Stimulated activated CD8-positive, alpha-beta memory T cell treated with anti-CD3 and anti-CD28 coated beads, Interleukin-15, amount 100 ng/mL, for 48 hours (primary cell): ENCODE measurements around the gene SECISBP2L.
"Not testable (repeated sequence)": the region's sequence is repeated elsewhere in the genome, so short reads cannot be mapped to it uniquely, and the experiment has no call there.

Experiments
- DNase-seq, 2 donors: peaks; one replicate each; pipeline ENCODE4 v3.0.0-alpha.2; 2020; ENCODE audit warnings: low read depth in 2 of 2

The SECISBP2L gene

DNA sequence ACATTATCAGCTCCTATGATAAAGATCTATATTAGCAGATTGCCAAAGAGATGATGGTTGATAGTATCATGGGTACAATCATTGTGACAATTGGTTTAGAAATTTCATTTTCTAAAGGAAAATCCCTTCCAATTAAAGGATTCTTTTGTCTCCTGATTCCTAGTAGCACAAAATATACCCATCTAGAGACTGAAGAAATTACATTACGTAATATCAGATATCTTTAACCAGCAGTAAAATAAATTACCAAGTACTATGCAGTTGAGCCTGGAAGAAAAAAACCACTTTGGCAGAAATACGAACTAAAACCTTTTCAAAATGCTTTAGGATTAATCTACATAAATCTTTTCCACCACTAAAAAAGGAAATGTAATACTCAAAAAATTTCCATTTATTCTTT is 46.9 kb downstream of the SECISBP2L start:
- no peak for DNase-seq

DNA sequence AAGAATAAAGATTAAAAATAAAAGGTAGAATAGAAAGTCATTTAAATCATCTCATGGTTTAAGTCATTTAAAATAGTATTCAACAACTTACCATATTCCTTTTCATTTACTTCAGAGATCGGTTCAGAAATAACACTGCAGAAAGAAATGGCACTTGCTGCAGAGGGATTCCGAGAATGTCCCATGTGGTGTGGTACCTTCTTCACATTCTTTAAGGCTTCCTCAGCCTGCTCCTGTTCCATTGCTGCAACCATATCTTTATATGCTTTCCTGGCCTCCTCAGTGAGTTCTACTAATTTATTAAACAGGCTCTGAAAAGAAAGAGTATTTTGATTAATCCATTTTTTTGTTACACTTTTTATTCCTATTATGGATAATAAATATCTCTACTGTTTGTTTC is 50.0 kb downstream of the SECISBP2L start:
- no peak for DNase-seq

DNA sequence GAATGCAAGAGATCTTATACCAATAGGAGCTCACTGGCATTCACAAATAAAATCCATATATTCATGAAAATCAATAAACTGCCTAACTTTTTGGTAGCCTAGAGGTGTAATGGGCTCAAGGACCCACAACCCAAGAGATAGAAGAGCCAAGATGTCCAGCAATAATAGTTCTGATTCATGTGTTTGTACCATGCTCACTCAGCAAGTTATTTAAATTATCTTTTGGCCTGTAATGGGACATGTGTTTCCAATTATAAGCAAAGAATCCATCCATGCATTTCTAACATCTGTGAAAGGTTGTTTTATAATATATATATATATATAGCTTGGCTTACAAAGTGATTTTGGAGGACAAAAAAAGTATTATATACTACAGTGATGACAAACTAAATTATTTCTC is 52.9 kb downstream of the SECISBP2L start:
- DNase-seq = no peak

DNA sequence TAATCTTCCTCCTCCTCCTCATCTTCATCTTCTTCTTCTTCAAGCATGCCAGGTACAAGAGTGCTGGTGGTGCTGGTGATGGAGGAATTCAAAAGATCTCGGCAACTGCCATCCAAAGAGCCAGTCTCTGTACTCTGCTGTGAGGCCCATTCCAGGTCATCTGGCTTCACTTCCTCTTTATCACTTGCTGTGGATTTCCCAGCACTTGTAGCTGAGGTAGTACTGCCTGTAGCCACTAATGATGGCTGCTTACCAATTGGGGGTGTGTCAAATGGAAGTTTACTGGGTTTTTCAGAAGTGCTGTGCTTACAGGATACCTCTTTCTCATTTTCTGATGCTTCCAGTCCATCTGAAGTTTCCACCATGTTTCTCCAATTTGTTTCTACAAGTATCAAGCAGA is 53.7 kb downstream of the SECISBP2L start:
- no peak for DNase-seq

DNA sequence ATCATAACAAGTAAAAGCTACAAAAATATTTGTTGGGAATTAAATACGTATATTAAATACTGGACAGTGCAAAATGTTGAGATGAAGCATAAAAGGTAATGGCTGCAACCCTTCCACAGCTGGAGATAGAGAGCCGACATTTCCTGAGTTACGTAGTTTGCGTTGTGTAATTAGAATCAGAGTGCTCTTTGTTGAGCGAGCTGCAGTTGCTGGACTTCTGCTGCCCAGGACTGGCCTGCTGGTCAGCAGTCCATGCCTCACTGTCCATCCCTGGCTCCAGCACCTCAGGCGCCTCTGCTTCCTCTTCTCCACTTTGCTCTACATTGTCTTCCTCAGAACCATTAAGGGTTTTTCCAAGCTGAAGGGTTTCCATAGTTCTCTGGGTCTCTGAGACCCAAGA is 54.1 kb downstream of the SECISBP2L start:
- DNase-seq = no peak

DNA sequence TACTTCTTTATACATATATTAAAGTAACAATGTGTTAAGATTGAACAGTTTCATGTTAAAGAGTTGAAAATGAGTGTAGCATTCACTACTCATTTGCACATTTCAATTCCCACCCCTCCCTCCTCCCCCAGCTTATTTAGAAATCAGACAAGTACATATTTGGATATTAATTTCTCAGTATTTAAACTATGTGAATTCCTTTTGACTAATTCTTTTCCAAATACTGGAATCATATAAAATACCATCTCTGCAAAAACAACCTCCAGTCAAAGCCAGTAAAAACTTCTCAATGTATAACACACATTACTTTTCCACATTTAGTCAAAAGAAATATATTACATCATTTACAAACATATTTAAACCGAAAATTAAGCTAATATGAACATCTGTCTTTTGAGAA is 57.1 kb downstream of the SECISBP2L start:
- no peak for DNase-seq

DNA sequence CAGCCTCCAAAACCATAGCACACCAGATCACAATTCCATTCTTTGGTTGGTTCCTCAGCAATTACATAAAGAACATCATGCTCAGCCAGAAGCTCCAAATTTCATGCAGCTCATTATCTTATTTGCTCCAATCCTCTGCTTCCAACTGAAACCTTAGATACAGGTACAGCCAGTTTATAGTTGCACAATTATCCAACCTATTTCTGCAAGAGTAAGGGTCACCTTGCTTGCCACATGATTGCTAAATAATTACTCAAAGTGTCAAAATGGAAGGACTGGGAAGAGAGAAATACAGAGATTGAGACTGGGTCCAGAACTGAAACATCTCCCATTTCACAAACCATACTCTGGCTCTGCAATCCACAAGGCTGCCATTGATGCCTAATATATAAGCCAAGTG is 59.1 kb downstream of the SECISBP2L start:
- DNase-seq = no peak

DNA sequence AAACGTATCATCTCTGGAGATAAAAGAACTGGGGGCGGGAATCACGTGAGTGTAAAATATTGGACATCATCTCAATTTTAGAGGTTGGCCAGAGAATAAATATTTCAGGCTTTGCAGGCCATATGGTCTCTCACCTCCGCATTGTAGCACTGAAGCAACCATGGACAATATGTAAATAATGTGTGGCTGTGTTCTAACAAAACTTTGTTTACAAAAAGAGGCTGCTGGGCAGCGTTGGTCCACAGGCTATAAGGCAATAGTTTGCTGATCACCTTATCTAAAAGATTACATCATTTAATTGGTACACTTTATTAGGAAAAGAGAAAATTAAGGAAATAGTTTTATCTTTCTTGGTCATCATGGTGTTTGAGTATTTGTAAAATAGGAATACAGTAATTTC is 60.0 kb downstream of the SECISBP2L start:
- DNase-seq = no peak

DNA sequence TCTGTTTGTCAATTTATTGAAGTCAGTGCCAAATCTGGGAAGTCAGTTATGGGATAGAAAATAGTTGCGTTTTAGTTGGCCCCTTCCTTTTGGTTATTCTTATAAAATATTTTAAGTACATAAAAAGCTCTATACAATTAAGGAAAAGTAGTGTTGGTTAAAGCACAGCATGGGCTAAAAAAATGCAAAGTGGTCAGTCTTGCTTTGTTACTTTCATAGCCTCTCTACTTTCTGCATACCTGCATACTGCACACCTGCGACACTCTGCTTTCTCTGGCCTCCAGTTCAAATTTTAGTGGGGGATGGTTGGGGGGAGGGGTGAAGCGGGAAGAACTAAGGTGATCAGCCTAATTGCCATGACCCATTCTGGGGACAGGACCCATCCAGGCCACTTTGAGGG is 60.7 kb downstream of the SECISBP2L start:
- no peak for DNase-seq

DNA sequence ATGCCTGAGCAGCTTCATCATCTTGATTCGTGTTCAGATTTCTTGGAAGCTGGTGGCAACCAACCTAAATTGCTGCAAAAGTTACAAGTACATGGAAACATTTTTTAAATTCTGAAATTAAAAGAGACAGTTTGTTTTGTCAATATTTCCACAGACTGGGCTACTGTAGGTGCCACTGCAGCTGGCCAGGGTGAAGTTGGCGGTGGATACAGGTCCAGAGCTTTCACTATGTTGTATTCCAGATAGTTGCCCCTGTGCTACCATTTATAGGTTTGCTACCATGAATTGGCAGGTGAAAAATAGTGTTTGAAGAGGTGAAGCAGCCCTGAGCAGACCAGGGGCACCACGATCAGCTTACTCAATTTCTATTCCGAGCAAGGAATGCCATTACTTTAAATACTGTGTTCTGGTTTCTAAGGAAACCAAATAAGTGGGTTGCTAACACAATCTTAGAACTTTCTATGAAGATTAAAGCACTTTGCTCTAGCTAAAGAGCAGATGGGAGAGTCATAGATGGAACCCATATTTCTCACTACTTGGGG is 61.4 kb downstream of the SECISBP2L start:
- no peak for DNase-seq

DNA sequence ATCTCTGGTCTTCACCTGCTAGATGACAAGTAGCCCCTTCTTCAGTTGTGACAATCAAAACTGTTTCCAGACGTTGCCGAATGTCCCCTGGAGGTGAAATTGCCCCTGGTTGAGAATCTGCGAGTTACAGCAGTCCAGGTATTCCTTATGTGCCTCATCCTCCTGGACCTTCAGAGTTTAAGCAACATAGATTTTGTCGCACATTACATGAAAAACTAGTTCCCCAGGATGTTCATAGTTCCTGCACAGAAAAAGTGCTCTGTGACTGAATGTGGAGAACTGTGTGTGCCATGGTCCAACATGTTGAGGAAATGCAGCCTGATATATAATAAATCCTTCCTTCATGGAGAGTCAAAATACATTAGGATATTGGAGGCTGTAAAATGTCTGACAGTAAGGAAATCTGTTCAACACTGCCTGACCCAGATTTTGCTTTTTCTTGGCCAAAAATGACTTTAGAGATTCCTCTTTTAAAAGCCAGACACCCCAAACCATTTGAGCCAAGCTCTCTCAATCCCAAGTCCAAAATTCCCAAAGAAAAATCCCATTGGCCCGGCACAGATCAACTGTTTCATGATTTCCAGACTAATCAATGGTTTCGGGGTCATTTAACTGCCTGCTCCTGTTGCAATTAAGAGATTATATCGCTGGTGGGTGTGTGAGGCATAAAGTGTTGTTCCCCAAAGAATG is 62.1 kb downstream of the SECISBP2L start:
- DNase-seq = no peak

DNA sequence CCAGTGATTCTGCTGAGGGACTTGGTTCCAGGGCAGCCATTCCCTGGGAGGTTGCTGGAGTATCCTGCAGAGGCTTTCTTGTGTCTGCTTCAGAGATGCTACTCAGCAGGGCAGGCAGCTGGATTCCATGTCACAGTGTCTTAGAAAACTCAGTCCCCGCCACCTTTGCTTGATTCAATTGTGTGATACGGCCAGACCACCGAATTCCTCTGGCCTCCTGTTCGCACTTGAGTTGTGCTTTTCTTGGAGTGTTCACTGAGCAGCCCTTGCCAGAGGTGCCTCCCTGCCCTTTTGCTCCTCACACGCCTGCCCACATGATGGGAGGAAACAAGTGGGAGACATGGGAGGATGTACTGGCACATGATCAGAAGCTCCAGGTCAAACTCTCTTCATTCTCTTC is 62.9 kb downstream of the SECISBP2L start:
- DNase-seq = no peak

DNA sequence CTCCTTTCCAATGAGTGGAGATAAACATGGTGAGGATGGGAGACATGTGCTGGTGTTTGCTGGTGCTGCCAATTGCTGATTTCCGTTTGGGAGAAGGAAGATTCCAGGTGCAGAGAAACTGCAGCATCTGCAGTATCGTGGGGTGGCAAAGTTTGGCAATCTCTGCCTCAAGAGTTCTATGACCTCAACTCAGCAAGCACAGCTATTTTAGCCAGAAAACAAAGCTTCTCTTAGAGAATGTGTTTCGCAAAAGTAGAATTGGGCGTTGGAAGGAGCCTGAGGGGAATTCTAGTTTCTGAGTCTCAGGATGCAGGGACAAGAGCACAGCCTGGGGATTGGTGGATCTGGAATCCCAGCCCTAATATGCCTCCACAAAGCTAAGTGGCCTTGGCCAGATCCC is 64.3 kb downstream of the SECISBP2L start:
- no peak for DNase-seq

DNA sequence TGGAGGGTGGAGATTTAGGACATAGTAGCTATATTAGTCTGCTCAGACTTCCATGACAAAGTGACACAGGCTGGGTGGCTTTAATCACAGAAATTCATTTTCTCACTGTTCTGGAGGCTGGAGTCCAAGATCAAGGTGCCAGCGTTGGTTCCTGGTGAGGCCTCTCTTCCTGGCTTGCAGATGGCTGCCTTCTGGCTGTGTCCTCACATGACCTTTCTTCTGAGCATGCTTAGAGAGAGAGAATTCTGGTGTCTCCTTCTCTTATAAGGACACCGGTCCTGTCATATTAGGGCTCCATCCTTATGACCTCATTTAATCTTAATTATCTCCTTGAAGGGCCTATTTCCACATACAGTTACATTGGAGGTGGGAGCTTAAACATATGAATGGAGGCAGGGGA is 67.6 kb downstream of the SECISBP2L start:
- no peak for DNase-seq

DNA sequence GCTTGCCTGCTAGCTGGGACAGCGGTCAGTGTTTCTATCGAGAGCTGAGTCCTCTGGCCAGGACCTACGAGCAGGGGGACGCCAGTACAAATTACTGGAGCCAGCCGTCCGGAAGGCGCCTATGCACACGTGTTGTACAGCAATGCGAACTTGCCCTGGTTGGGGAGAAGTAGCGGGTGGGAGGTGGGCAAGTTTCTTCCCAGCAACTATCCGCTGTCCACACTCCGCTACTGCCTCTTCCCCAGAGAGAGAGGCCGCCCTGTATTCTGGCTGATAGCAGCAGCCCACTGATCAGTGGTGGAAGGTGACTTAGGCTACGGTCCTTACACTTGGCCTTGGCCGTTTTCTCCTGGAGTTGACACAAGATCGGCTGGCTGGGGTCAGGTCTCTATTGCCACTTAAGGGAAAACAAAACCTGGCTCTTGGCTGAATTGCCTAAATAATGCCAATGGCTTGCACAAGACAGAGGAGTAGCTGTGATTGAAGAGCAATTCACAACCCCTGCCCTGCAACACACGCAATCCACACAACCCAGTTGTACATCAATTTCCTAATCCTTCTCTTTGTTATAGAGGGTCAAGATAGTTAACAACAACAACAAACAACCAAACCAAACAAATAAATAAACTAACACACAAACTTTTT is 69.7 kb downstream of the SECISBP2L start:
- DNase-seq = no peak

DNA sequence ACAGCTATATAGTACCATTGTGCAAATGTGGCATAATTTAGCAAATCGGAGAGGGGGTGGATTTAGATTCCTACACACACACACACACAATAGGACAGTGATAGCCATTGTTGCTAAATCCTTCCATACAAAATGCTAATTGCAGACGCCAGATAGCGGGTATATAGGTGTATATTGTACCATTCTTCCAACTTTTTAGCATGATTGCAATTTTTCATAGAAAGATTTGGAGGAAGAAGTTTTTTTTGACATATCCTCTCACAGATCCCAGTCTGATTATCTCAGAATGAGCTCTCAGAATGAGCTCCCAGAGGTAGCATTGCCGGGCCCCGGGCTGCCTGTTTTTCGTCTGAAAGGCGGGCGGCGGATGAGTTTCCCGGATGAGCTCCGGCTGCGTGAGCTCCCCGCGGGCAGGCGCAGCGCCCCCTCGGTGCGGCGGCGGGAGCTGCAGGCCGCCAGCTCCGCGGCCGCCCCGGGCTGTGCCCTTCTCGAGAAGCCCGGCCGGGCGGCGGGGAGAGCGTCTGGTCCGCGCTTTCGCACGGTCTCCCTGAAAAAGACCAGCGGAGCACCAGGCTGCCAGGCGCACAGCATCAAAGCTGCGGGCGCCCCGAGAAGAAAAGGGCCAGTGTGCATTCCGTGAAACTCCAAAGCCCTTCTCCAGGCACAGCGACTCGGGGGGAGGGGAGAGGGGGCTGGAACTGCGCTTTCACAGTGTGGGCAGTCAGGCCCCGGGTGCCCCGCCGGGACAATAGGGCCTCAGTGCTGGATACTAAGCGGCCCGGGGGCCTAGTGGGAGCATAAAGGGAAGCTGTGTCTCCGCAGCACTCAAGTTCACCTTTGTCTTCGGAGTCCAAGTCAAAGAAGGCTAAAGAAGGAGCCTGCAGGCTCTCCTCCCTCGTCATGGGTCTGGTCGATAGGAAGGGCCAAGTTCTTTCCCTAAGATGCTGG is 70.5 kb downstream of the SECISBP2L start:
- DNase-seq = peak; percentile 65 to 70

DNA sequence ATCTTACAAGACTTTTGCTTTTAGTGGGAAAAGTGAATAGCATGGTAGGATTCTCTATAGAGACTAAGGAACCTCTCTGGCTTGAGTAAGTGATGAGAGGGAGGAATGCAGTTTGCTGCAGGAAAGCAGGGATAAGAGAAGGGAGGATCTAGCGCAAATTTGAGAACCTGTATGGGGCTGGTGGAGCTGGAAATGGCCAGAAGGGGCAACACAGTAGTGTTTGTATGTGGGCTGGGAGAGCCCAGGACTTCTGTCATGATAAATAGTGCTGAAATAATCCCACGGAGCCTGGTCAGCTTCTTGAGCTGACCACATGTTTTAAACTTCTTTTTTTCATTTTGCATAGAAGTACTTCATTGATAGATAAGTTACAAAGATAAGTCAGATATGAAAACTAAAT is 71.4 kb downstream of the SECISBP2L start:
- no peak for DNase-seq

DNA sequence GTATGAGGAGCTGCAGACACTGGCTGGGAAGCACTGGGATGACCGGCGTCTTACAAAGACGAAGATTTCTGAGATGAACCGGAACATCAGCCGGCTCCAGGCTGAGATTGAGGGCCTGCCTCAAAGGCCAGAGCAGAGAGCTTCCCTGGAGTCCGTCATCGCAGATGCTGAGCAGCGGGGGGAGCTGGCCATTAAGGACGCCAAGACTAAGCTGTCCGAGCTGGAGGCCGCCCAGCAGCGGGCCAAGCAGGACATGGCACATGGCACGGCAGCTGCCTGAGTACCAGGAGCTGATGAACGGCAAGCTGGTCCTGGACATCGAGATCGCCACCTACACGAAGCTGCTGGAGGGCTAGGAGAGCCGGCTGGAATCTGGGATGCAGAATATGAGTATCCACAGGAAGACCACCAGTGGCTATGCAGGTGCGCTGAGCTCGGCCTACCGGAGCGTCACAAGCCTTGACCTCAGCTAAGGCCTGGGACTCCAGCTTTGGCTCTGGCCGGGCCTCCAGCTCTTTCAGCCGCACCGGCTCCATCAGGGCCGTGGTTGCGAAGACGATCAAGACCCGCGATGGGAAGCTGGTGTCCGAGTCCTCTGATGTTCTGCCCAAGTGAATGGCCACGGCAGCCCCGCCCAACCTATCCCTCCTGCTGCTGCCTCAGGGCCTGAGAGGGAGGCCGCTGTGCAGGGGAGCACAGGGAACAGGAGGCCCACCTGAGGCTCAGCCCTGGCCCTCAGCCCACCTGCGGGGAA is 73.3 kb downstream of the SECISBP2L start:
- no peak for DNase-seq

DNA sequence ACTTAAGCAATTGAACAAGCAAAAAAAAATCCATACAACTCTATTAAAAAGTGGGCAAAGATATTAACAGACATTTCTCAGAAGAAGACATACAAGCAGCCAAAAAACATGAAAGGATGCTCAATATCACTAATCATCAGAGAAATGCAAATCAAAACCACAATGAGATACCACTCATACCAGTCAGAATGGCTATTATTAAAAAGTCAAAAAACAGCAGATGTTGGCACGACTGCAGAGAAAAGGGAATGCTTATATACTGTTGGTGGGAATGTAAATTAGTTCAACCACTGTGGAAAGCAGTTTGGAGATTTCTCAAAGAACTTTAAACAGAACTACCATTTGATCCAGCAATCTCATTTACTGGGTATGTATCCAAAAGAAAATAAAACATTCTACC is 75.3 kb downstream of the SECISBP2L start:
- DNase-seq = not testable (repeated sequence)

DNA sequence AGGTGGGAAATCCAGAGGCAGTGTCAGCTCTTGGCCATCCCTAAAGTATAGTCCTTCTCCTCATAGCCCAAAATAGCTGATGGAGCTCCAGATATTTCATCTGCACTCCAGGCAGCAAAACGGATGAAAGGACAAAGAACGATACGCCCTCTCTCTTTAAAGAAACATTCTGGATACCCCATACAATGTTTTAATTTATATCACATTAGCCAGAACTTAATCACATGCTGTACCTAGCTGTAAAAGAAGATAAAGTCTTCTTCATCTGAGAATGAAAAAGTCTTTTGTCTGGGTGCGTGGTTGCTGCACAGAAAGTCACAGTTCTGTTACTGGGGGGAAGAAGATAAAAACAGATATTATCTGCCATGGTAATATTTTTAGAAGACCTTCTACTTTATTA is 78.2 kb downstream of the SECISBP2L start:
- DNase-seq = no peak

DNA sequence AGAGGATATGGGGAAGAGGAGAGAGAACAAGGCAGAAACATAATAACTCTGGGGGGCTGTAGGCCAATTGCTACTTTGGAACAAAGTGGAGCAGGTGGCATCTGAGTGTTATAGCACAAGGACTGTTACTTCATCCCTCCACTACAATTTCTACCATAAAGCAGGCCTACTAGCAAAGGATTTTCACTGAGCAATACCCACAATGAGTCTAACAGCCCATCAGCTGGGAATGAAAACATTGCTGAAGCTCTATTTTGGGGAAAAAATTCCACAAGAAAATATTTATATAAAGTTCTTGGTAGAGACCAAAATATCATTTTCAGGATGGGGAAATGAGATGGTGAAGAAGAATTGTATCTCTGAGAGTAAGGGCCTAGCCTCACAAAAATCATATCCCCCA is 78.9 kb downstream of the SECISBP2L start:
- DNase-seq = no peak
